ENCODE data around the gene MAD1L1.
A peak's percentile ranks its signal among the peaks of the same experiment; 100 is the strongest.

MAD1L1 gene

GRCh38 chr7:1857487-1858421, 375.0 kb downstream of the MAD1L1 start:
- no peaks in the 10 kb centered on the region for H3K36me3 ChIP-seq (ENCODE audit: low read depth)
- no peaks in the 10 kb centered on the region for H3K27me3 ChIP-seq (ENCODE audit: insufficient read depth, poor library complexity, severe bottlenecking)
- ATAC-seq (ENCODE audit: low read depth): no peak
- H3K9me3 ChIP-seq (ENCODE audit: severe bottlenecking): no peaks in the 10 kb centered on the region
- no peak overlapping the region for H3K27ac ChIP-seq (ENCODE audit: poor library complexity, severe bottlenecking)
- H3K4me1 ChIP-seq (ENCODE audit: insufficient read depth, poor library complexity, severe bottlenecking): no peaks in the 10 kb centered on the region
- TF ChIP-seq CTCF (IDR thresholded peaks at IDR 0.05; ENCODE audit: poor library complexity, severe bottlenecking): no peak
- peak; percentile 42 for DNase-seq (ENCODE audit: low spot score)
- H3K4me3 ChIP-seq (ENCODE audit: severe bottlenecking): no peak overlapping the region

- peak; percentile 51 for DNase-seq (ENCODE audit: low spot score)
- no peak for TF ChIP-seq CTCF (IDR thresholded peaks at IDR 0.05; ENCODE audit: poor library complexity, severe bottlenecking)
- Histone ChIP-seq H3K36me3 (ENCODE audit: low read depth) (no peaks in the 10 kb centered on the region), H3K27me3 (ENCODE audit: insufficient read depth, poor library complexity, severe bottlenecking) (no peaks in the 10 kb centered on the region), H3K9me3 (ENCODE audit: severe bottlenecking) (no peaks in the 10 kb centered on the region), H3K4me1 (ENCODE audit: insufficient read depth, poor library complexity, severe bottlenecking) (no peaks in the 10 kb centered on the region), H3K27ac (ENCODE audit: poor library complexity, severe bottlenecking) (no peak overlapping the region), H3K4me3 (ENCODE audit: severe bottlenecking) (no peak overlapping the region)
- ATAC-seq (ENCODE audit: low read depth): no peak
Measured at GRCh38 chr7:1856888-1857441, 375.8 kb downstream of the MAD1L1 start.

GRCh38 chr7:1856161-1856887, 376.4 kb downstream of the MAD1L1 start:
- H3K36me3 ChIP-seq (ENCODE audit: low read depth): no peaks in the 10 kb centered on the region
- ATAC-seq (ENCODE audit: low read depth) (no peak), DNase-seq (ENCODE audit: low spot score) (peak; percentile 43)
- no peaks in the 10 kb centered on the region for H3K27me3 ChIP-seq (ENCODE audit: insufficient read depth, poor library complexity, severe bottlenecking)
- H3K27ac ChIP-seq (ENCODE audit: poor library complexity, severe bottlenecking): no peak overlapping the region
- no peaks in the 10 kb centered on the region for H3K4me1 ChIP-seq (ENCODE audit: insufficient read depth, poor library complexity, severe bottlenecking)
- no peak overlapping the region for H3K4me3 ChIP-seq (ENCODE audit: severe bottlenecking)
- TF ChIP-seq CTCF (IDR thresholded peaks at IDR 0.05; ENCODE audit: poor library complexity, severe bottlenecking): no peak
- H3K9me3 ChIP-seq (ENCODE audit: severe bottlenecking): no peaks in the 10 kb centered on the region

GRCh38 chr7:1855725-1856160, 377.0 kb downstream of the MAD1L1 start:
- Histone ChIP-seq H3K27ac (ENCODE audit: poor library complexity, severe bottlenecking) (no peak overlapping the region), H3K4me3 (ENCODE audit: severe bottlenecking) (no peak overlapping the region), H3K9me3 (ENCODE audit: severe bottlenecking) (no peaks in the 10 kb centered on the region), H3K4me1 (ENCODE audit: insufficient read depth, poor library complexity, severe bottlenecking) (no peaks in the 10 kb centered on the region), H3K27me3 (ENCODE audit: insufficient read depth, poor library complexity, severe bottlenecking) (no peaks in the 10 kb centered on the region), H3K36me3 (ENCODE audit: low read depth) (no peaks in the 10 kb centered on the region)
- no peak for TF ChIP-seq CTCF (IDR thresholded peaks at IDR 0.05; ENCODE audit: poor library complexity, severe bottlenecking)
- no peak for ATAC-seq (ENCODE audit: low read depth)
- peak; percentile 41 for DNase-seq (ENCODE audit: low spot score)

Measured in RWPE2 (cell line).